ENCODE measurements around the gene INO80B. TPM values are rescaled to one million over a fixed set of nuclear protein-coding genes. Genes with fewer than 3 reads are reported as not detected.
A peak's percentile ranks its signal among the peaks of the same experiment; 100 is the strongest.

Gene INO80B
- total RNA-seq, 4 donors from 2014 or later, result 15.9 to 75.9 (median 36.0) TPM

- Histone ChIP-seq H3K27ac (no peak overlapping the region), H3K36me3 (peaks cover 68% of the 10 kb centered on the region), H3K9me3 (no peaks in the 10 kb centered on the region), H3K4me1 (peaks cover 3% of the 10 kb centered on the region), H3K27me3 (no peaks in the 10 kb centered on the region), H3K4me3 (no peak overlapping the region)
- WGBS, result 82% methylated on average over 5 of the region's 5 CpGs
- DNase-seq (ENCODE audit: low spot score in 2 of 2), result peak in 1 of 2 donors; percentile 31
- TF ChIP-seq, protein P1, sequence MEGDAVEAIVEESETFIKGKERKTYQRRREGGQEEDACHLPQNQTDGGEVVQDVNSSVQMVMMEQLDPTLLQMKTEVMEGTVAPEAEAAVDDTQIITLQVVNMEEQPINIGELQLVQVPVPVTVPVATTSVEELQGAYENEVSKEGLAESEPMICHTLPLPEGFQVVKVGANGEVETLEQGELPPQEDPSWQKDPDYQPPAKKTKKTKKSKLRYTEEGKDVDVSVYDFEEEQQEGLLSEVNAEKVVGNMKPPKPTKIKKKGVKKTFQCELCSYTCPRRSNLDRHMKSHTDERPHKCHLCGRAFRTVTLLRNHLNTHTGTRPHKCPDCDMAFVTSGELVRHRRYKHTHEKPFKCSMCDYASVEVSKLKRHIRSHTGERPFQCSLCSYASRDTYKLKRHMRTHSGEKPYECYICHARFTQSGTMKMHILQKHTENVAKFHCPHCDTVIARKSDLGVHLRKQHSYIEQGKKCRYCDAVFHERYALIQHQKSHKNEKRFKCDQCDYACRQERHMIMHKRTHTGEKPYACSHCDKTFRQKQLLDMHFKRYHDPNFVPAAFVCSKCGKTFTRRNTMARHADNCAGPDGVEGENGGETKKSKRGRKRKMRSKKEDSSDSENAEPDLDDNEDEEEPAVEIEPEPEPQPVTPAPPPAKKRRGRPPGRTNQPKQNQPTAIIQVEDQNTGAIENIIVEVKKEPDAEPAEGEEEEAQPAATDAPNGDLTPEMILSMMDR (IDR thresholded peaks at IDR 0.05), result no peak
- TF ChIP-seq EP300 (IDR thresholded peaks at IDR 0.05) (no peak), POLR2AphosphoS5 (IDR thresholded peaks at IDR 0.05) (no peak), POLR2A (IDR thresholded peaks at IDR 0.05) (no peak)
Observed at GRCh38 chr2:74428675-74429074, 26.2 kb upstream of the INO80B start.

- Histone ChIP-seq H3K9me3 (no peaks in the 10 kb centered on the region), H3K4me3 (no peak overlapping the region), H3K27me3 (no peaks in the 10 kb centered on the region), H3K4me1 (peaks cover 3% of the 10 kb centered on the region), H3K27ac (no peak overlapping the region), H3K36me3 (peaks cover 68% of the 10 kb centered on the region)
- 93% methylated on average over 11 of the region's 18 CpGs for WGBS
- TF ChIP-seq EP300 (IDR thresholded peaks at IDR 0.05) (no peak), POLR2AphosphoS5 (IDR thresholded peaks at IDR 0.05) (no peak), POLR2A (IDR thresholded peaks at IDR 0.05) (no peak)
- TF ChIP-seq, protein P1 (IDR thresholded peaks at IDR 0.05), result no peak
- DNase-seq (ENCODE audit: low spot score in 2 of 2), result no peak
Observed at GRCh38 chr2:74429487-74430451, 25.1 kb upstream of the INO80B start.

DNA sequence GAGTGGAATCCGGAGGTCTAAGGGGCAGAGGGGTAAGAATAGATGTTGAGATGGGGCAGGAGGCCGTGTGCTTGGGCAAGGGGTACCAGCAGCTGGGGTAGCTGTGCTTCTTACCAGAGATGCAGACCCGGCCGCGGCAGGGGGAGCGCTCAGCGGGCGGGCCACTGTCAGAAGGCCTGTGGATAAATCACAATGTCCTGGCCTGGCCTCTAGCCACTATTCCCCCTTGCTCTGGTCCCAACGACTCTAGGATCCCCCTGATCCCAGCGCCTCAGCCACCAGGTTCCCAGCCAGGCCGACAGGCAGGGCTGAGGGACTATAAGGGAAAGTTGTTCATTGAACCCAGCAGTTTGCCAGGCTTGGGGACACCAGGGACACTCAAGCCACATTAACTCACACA is 24.4 kb upstream of the INO80B start:
- 87% methylated on average over 7 of the region's 11 CpGs for WGBS
- no peak for TF ChIP-seq POLR2AphosphoS5 (IDR thresholded peaks at IDR 0.05)
- H3K27ac ChIP-seq, result no peak overlapping the region
- DNase-seq (ENCODE audit: low spot score in 2 of 2), result no peak
- H3K4me3 ChIP-seq, result no peak overlapping the region
- peaks cover 68% of the 10 kb centered on the region for H3K36me3 ChIP-seq
- H3K4me1 ChIP-seq, result peaks cover 3% of the 10 kb centered on the region
- no peaks in the 10 kb centered on the region for H3K9me3 ChIP-seq
- H3K27me3 ChIP-seq, result no peaks in the 10 kb centered on the region

- peaks cover 24% of the 10 kb centered on the region for H3K4me1 ChIP-seq
- H3K4me3 ChIP-seq, result no peak overlapping the region
- no peak overlapping the region for H3K27ac ChIP-seq
- TF ChIP-seq EP300 (IDR thresholded peaks at IDR 0.05) (no peak), POLR2A (IDR thresholded peaks at IDR 0.05) (no peak), POLR2AphosphoS5 (IDR thresholded peaks at IDR 0.05) (no peak)
- TF ChIP-seq, protein P1 (IDR thresholded peaks at IDR 0.05), result no peak
- peak in 1 of 2 donors; percentile 59 for DNase-seq (ENCODE audit: low spot score in 2 of 2)
- H3K9me3 ChIP-seq, result no peaks in the 10 kb centered on the region
- 78% methylated on average over 18 of the region's 43 CpGs for WGBS
- H3K36me3 ChIP-seq, result peaks cover 16% of the 10 kb centered on the region
- H3K27me3 ChIP-seq, result no peaks in the 10 kb centered on the region
Observed at GRCh38 chr2:74436111-74436805, 18.6 kb upstream of the INO80B start.

DNA sequence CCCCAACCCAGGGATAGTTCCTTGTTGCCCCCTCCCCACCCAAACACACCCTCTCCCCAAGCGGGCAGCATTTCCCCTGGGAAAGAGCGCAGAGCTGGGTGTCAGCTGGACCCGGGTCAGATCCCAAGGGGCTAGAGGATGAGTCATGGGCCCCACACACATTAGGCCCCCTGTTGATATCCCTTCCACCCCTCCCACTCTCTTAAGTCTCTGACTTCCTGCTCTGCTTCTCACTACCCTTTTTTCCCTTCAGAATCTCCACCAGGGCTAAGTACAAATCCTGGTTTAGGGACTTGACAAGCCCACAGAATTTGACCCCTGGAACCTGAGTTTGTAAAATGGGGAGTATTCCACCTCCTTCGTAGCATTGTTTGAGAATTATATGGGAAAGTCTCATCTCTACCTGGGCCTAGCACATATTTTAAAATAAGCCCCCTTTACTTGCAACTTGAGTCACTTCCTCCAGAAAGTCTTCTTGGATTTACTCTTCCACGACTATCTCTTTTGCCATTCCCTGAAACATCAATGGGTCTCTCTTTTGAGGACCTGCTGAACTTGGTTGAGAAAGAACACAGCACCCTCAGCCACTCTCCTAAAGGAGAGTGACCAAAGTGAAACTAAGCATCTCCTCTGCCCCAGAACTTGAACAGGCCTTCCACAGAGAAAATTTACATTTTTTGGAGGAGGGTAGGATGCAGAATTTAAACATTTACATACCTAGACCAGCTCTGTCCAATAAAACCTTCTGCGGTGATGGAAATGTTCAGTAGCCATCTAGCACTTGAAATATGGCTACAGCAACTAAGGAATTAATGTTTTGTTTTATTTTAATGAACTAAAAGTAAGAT is 17.8 kb upstream of the INO80B start:
- H3K4me1 ChIP-seq, result peaks cover 31% of the 10 kb centered on the region
- H3K27me3 ChIP-seq, result no peaks in the 10 kb centered on the region
- H3K9me3 ChIP-seq, result no peaks in the 10 kb centered on the region
- no peak overlapping the region for H3K4me3 ChIP-seq
- 63% methylated on average over 6 of the region's 6 CpGs for WGBS
- H3K36me3 ChIP-seq, result peaks cover 8% of the 10 kb centered on the region
- no peak overlapping the region for H3K27ac ChIP-seq
- DNase-seq (ENCODE audit: low spot score in 2 of 2), result no peak
- TF ChIP-seq POLR2AphosphoS5 (IDR thresholded peaks at IDR 0.05) (no peak), POLR2A (IDR thresholded peaks at IDR 0.05) (no peak), EP300 (IDR thresholded peaks at IDR 0.05) (no peak)
- TF ChIP-seq, protein P1 (IDR thresholded peaks at IDR 0.05), result no peak
